Gastroesophageal sphincter (tissue), 4 donors: ENCODE results near the gene ZCCHC24. TPM values are rescaled to one million over a fixed set of nuclear protein-coding genes. Genes with fewer than 3 reads are reported as not detected.
A peak's percentile ranks its signal among the peaks of the same experiment; 100 is the strongest.

ENCODE experiments used
- ATAC-seq: fragments of 150-250 bp; one replicate; pipeline ENCODE4 v1.9.1; 2016; ENCODE audit warnings: mild to moderate bottlenecking, moderate library complexity
- H3K27ac ChIP-seq, 4 donors: fragments of 200-600 bp; sonication (generic) in 3 of 4; 1 replicate in 3 of 4; 2 replicates in 1 of 4; pipeline ENCODE4 v1.5.1; 2016 to 2019
- H3K27me3 ChIP-seq: fragments of 200-600 bp; sonication (generic); one replicate; pipeline ENCODE4 v1.5.1; 2019
- H3K36me3 ChIP-seq, 2 donors: fragments of 200-600 bp; sonication (generic); one replicate each; pipeline ENCODE4 v1.5.1; 2019; ENCODE audit warnings: control low read depth in 1 of 2
- H3K4me1 ChIP-seq, 3 donors: fragments of 200-600 bp; sonication (generic); 1 replicate in 2 of 3; 2 replicates in 1 of 3; pipeline ENCODE4 v1.5.1; 2016 to 2019; ENCODE audit warnings: control low read depth in 2 of 3
- H3K4me3 ChIP-seq, 2 donors: fragments of 200-600 bp; sonication (generic); one replicate each; pipeline ENCODE4 v1.5.1; 2019; ENCODE audit warnings: mild to moderate bottlenecking in 1 of 2, moderate library complexity in 1 of 2
- H3K9me3 ChIP-seq, 3 donors: fragments of 200-600 bp; sonication (generic); one replicate each; pipeline ENCODE4 v1.5.1; 2017 to 2019; ENCODE audit warnings: control low read depth in 2 of 3
- CTCF ChIP-seq, 4 experiments: fragments of 200-600 bp in 2 of 4; fragments of 450-650 bp in 2 of 4; sonication (generic) in 1 of 4; IDR thresholded peaks; one replicate each; pipeline ENCODE4 v1.5.1; 2017 to 2019; ENCODE audit warnings: antibody characterized with exemption in 4 of 4, mild to moderate bottlenecking in 2 of 4, moderate library complexity in 2 of 4
- EP300 ChIP-seq: sonication (generic); formaldehyde crosslinking; IDR thresholded peaks from one replicate; pipeline ENCODE4 v1.6.1; 2017; ENCODE audit warnings: antibody characterized with exemption, mild to moderate bottlenecking
- POLR2A ChIP-seq, 2 donors: fragments of 450-650 bp; IDR thresholded peaks; one replicate each; pipeline ENCODE4 v1.6.1; 2017; ENCODE audit warnings: antibody characterized with exemption in 2 of 2, mild to moderate bottlenecking in 2 of 2, moderate library complexity in 1 of 2
- POLR2AphosphoS5 ChIP-seq: sonication (generic); formaldehyde crosslinking; IDR thresholded peaks from one replicate; pipeline ENCODE4 v1.6.1; 2017; ENCODE audit warnings: antibody characterized with exemption
- WGBS, 2 donors: methylation state at CpG; one replicate each; pipeline ENCODE4 v1.1.5; 2018; ENCODE audit warnings: low coverage in 1 of 2; 5-methylcytosine and 5-hydroxymethylcytosine counted together
- total RNA-seq, 4 donors: library from RNA; depleted of rRNA; stranded (reverse); fragments of >200 nt; gene quantifications; one replicate each; pipeline ENCODE4 v1.1.0, GENCODE V29; 2016

ZCCHC24 gene
- total RNA-seq, 4 donors from 2014 or later = 60.5 to 186 (median 84.1) TPM

GRCh38 chr10:79393221-79393923 lies 52.1 kb downstream of the ZCCHC24 start:
- Histone ChIP-seq H3K36me3 (peaks cover 0 to 40% of the 10 kb centered on the region in 2 donors), H3K27me3 (no peaks in the 10 kb centered on the region), H3K9me3 (no peaks in the 10 kb centered on the region), H3K4me1 (peaks cover 7 to 63% (median 40%) of the 10 kb centered on the region in 3 donors), H3K4me3 (no peak overlapping the region), H3K27ac (peak overlapping the region in 2 of 4 donors; percentile 10 to 59)
- no peak for ATAC-seq
- WGBS, 2 donors = 86 to 100% methylated on average over 1 to 4 of the region's 4 CpGs
- TF ChIP-seq POLR2A (IDR thresholded peaks at IDR 0.05) = no peak
- TF ChIP-seq EP300 = no peak
- TF ChIP-seq POLR2AphosphoS5 = no peak
- TF ChIP-seq CTCF (IDR thresholded peaks at IDR 0.05) = no peak

- WGBS, 2 donors = 46 to 78% methylated on average over 4 to 5 of the region's 6 CpGs
- ATAC-seq = no peak
- peaks cover 0 to 47% of the 10 kb centered on the region in 2 donors for H3K36me3 ChIP-seq
Measured at GRCh38 chr10:79392506-79393176, 52.8 kb downstream of the ZCCHC24 start.

GRCh38 chr10:79392020-79392398 lies 53.4 kb downstream of the ZCCHC24 start:
- Histone ChIP-seq H3K9me3 (no peaks in the 10 kb centered on the region), H3K4me3 (no peak overlapping the region), H3K36me3 (peaks cover 0 to 54% of the 10 kb centered on the region in 2 donors), H3K27ac (peak overlapping the region in 3 of 4 donors; percentile 44 to 74 (median 59)), H3K4me1 (peaks cover 0 to 77% (median 27%) of the 10 kb centered on the region in 3 donors), H3K27me3 (no peaks in the 10 kb centered on the region)
- WGBS, 2 donors = 83 to 87% methylated on average over 7 to 10 of the region's 14 CpGs
- TF ChIP-seq EP300 (no peak), CTCF (IDR thresholded peaks at IDR 0.05) (no peak), POLR2A (IDR thresholded peaks at IDR 0.05) (no peak), POLR2AphosphoS5 (no peak)
- ATAC-seq = no peak

More at GRCh38 chr10:79392506-79393176, 52.8 kb downstream of the ZCCHC24 start:
- peaks cover 3 to 70% (median 33%) of the 10 kb centered on the region in 3 donors for H3K4me1 ChIP-seq
- no peak overlapping the region for H3K4me3 ChIP-seq
- TF ChIP-seq POLR2AphosphoS5 (no peak), EP300 (no peak), POLR2A (IDR thresholded peaks at IDR 0.05) (no peak), CTCF (IDR thresholded peaks at IDR 0.05) (no peak)
- no peaks in the 10 kb centered on the region for H3K27me3 ChIP-seq
- H3K9me3 ChIP-seq = no peaks in the 10 kb centered on the region
- H3K27ac ChIP-seq = peak overlapping the region in 2 of 4 donors; percentile 59 to 74

- peaks cover 0 to 81% (median 21%) of the 10 kb centered on the region in 3 donors for H3K4me1 ChIP-seq
- no peaks in the 10 kb centered on the region for H3K9me3 ChIP-seq
- H3K27ac ChIP-seq = peak overlapping the region in 3 of 4 donors; percentile 44 to 74 (median 59)
- no peaks in the 10 kb centered on the region for H3K27me3 ChIP-seq
- WGBS, 2 donors = 56 to 80% methylated on average over 2 to 9 of the region's 12 CpGs
- peaks cover 0 to 59% of the 10 kb centered on the region in 2 donors for H3K36me3 ChIP-seq
- H3K4me3 ChIP-seq = no peak overlapping the region
- ATAC-seq = peak; percentile 42
- TF ChIP-seq EP300 (no peak), POLR2AphosphoS5 (peak; percentile 34), CTCF (IDR thresholded peaks at IDR 0.05) (no peak)
Measured at GRCh38 chr10:79391231-79392019, 54.0 kb downstream of the ZCCHC24 start.
